Measurements from ENCODE around the gene TMEM63C. TPM values are rescaled to one million over a fixed set of nuclear protein-coding genes. Genes with fewer than 3 reads are reported as not detected.

TMEM63C gene
- total RNA-seq, 5 donors from 2014 or later (not counting 1 experiment from before 2014, with no cell fraction given): 0.76 to 2.6 (median 1.3) TPM

DNA sequence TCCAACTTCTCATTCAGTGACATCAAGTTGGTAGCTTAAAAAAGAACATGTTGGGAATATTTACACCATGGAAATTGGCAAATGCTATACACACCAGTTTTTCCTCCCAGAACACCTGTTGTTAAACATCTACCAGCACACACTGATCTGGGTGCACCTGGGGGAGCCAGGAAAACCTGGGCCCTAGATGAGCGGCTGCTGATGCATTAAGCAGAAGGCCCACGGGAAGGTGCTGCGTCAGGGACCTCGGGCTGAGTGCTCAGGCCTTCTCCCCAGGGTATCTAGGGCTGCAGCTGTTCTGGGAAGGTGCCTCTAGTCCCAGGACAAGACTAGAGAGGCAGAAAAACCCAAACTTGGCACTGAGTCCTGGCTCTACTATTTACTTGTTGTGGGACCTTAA lies 92.2 kb downstream of the TMEM63C start:
- peaks cover 1 to 6% (median 5%) of the 10 kb centered on the region in 3 donors for H3K4me1 Mint-ChIP-seq
- CTCF ChIA-PET: no interaction called here
- Histone ChIP-seq H3K4me3 (ENCODE audit: control insufficient read depth in 1 of 2, extremely low read depth in 1 of 2, low read length in 1 of 2) (no peak overlapping the region), H3K27ac (ENCODE audit: low read length) (no peak overlapping the region), H3K9me3 (no peaks in the 10 kb centered on the region), H3K36me3 (ENCODE audit: control insufficient read depth in 2 of 2, extremely low read depth in 1 of 2, insufficient read depth in 1 of 2, low read length in 1 of 2) (no peaks in the 10 kb centered on the region), H3K27me3 (replicated peaks in 1 of 2; ENCODE audit: control insufficient read depth in 2 of 2, extremely low read depth in 1 of 2, insufficient read depth in 2 of 2, low read length in 1 of 2) (peaks cover 0 to 35% of the 10 kb centered on the region in 2 experiments), H3K4me1 (ENCODE audit: control insufficient read depth in 1 of 2, extremely low read depth in 1 of 2, insufficient read depth in 2 of 2, low read length in 2 of 2) (no peaks in the 10 kb centered on the region)
- ATAC-seq (replicated peaks in 1 of 4) (no peak), DNase-seq (no peak)
- 86% methylated on average over 2 of the region's 4 CpGs for WGBS (ENCODE audit: insufficient coverage)
- H3K9me3 Mint-ChIP-seq: no peaks in the 10 kb centered on the region
- H3K27ac Mint-ChIP-seq: no peak overlapping the region
- peaks cover 26 to 32% of the 10 kb centered on the region in 2 donors for H3K27me3 Mint-ChIP-seq
- H3K36me3 Mint-ChIP-seq: no peaks in the 10 kb centered on the region
- POLR2A ChIA-PET: no interaction called here
- H3K4me3 Mint-ChIP-seq: no peak overlapping the region

DNA sequence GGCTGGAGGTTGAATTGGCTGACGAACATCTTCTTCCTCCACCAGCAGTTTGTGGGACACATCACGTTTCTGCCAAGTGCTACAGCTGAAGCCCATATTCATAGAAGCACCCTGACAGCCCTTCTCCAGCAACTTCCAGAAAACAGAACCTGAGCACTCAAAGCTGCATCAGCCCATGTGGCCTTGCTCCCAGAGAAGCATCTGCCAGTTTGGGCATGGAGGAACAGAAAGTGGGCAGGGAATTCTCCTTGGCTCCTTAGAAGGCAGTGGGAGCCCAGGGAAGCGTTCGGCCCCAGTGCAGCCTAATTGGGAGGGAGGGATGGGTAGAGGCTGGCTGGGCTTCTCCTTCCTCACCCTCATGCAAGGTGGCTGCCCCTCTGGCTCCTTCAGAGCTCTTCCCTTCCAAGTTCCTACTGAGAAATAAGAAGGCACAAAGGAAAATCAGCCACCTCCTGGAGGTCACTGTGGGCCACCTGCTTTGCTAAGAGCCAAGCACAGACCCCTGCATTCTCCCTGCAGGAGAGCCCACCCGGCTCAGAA lies 93.5 kb downstream of the TMEM63C start:
- ATAC-seq (replicated peaks in 1 of 4): no peak
- peaks cover 2 to 3% of the 10 kb centered on the region in 2 donors for H3K36me3 ChIP-seq (ENCODE audit: control insufficient read depth in 2 of 2, extremely low read depth in 1 of 2, insufficient read depth in 1 of 2, low read length in 1 of 2)
- no peak overlapping the region for H3K27ac ChIP-seq (ENCODE audit: low read length)
- Mint-ChIP-seq H3K9me3 (no peaks in the 10 kb centered on the region), H3K4me1 (peaks cover 0 to 3% (median 2%) of the 10 kb centered on the region in 3 donors), H3K36me3 (peaks cover 6% of the 10 kb centered on the region), H3K27me3 (peaks cover 20 to 22% of the 10 kb centered on the region in 2 donors), H3K4me3 (no peak overlapping the region), H3K27ac (no peak overlapping the region)
- H3K4me1 ChIP-seq (ENCODE audit: control insufficient read depth in 1 of 2, extremely low read depth in 1 of 2, insufficient read depth in 2 of 2, low read length in 2 of 2): no peaks in the 10 kb centered on the region
- 67% methylated on average over 1 of the region's 5 CpGs for WGBS (ENCODE audit: insufficient coverage)
- DNase-seq: no peak
- ChIA-PET CTCF (no interaction called here), POLR2A (no interaction called here)
- peaks cover 0 to 25% of the 10 kb centered on the region in 2 experiments for H3K27me3 ChIP-seq (replicated peaks in 1 of 2; ENCODE audit: control insufficient read depth in 2 of 2, extremely low read depth in 1 of 2, insufficient read depth in 2 of 2, low read length in 1 of 2)
- no peaks in the 10 kb centered on the region for H3K9me3 ChIP-seq
- H3K4me3 ChIP-seq (ENCODE audit: control insufficient read depth in 1 of 2, extremely low read depth in 1 of 2, low read length in 1 of 2): no peak overlapping the region

DNA sequence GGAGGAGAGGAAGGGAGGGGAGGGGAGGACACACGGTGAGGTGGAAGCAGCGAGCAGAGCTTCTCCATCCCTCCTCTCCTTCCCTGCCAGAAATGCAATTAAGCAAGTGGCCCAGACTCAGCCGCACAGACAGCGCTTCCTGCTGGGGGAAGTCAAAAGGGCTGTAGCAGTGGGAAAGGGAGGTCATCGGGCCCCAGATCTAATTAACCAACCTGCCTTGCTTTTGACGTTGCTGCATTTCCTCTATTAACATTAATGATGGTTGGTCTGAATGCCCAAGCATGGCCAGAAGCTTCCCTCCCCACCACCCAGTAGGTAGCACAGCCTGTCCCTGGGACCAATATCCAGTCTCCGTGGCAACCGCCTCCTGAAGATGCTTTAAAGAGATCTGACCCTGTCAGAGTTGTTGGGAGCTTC lies 94.0 kb downstream of the TMEM63C start:
- ATAC-seq (replicated peaks in 1 of 4) (no peak), DNase-seq (no peak)
- Mint-ChIP-seq H3K4me1 (peaks cover 0 to 3% (median 0%) of the 10 kb centered on the region in 3 donors), H3K27me3 (peaks cover 18 to 20% of the 10 kb centered on the region in 2 donors), H3K36me3 (peaks cover 6% of the 10 kb centered on the region), H3K9me3 (no peaks in the 10 kb centered on the region), H3K4me3 (no peak overlapping the region), H3K27ac (no peak overlapping the region)
- Histone ChIP-seq H3K4me1 (ENCODE audit: control insufficient read depth in 1 of 2, extremely low read depth in 1 of 2, insufficient read depth in 2 of 2, low read length in 2 of 2) (no peaks in the 10 kb centered on the region), H3K36me3 (ENCODE audit: control insufficient read depth in 2 of 2, extremely low read depth in 1 of 2, insufficient read depth in 1 of 2, low read length in 1 of 2) (peaks cover 2 to 3% of the 10 kb centered on the region in 2 donors), H3K9me3 (no peaks in the 10 kb centered on the region), H3K27me3 (replicated peaks in 1 of 2; ENCODE audit: control insufficient read depth in 2 of 2, extremely low read depth in 1 of 2, insufficient read depth in 2 of 2, low read length in 1 of 2) (peaks cover 0 to 20% of the 10 kb centered on the region in 2 experiments), H3K27ac (ENCODE audit: low read length) (no peak overlapping the region), H3K4me3 (ENCODE audit: control insufficient read depth in 1 of 2, extremely low read depth in 1 of 2, low read length in 1 of 2) (no peak overlapping the region)
- WGBS (ENCODE audit: insufficient coverage): 90% methylated on average over 2 of the region's 8 CpGs
- ChIA-PET POLR2A (interaction anchor here in 1 of 2 donors (0.5 kb wide), 1 partner anchor 773 kb away, joined by 3 read pairs; no protein-coding TSS in a partner anchor), CTCF (no interaction called here)

DNA sequence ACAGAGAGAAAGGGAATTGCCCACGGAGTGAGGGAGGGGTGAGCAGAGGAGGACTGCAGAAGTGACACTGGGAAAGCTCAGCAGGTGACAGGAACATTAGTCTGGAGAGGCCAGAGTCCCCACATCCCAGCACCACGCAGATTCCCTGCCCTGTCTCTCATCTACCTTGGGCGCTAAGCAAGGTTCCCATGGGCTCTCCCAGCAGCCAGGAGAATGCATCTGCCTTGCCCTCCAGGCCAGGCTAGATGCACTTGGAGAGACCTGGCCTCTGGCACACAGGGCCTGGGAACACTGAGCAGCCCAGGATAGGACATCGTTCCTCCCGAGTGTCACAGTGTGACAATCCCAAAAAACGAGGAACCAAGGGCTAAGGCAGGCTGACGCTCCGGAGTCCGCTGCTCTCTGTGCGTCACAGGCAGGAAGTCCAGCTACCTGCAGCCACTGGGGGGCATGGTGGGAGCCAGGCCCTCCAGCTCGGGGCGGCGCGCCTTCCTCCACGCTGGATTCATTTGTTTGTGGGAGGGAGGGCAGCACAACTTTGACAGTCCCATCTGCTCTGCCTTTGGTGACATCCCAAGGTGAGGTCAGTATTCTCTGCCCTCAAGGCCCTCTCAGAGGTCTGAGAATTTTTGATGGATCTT lies 94.8 kb downstream of the TMEM63C start:
- peaks cover 0 to 15% of the 10 kb centered on the region in 2 experiments for H3K27me3 ChIP-seq (replicated peaks in 1 of 2; ENCODE audit: control insufficient read depth in 2 of 2, extremely low read depth in 1 of 2, insufficient read depth in 2 of 2, low read length in 1 of 2)
- DNase-seq (no peak), ATAC-seq (replicated peaks in 1 of 4) (no peak)
- peaks cover 6% of the 10 kb centered on the region for H3K36me3 Mint-ChIP-seq
- peaks cover 2 to 3% of the 10 kb centered on the region in 2 donors for H3K36me3 ChIP-seq (ENCODE audit: control insufficient read depth in 2 of 2, extremely low read depth in 1 of 2, insufficient read depth in 1 of 2, low read length in 1 of 2)
- H3K4me3 Mint-ChIP-seq: no peak overlapping the region
- peaks cover 0 to 3% (median 0%) of the 10 kb centered on the region in 3 donors for H3K4me1 Mint-ChIP-seq
- H3K27me3 Mint-ChIP-seq: peaks cover 14 to 17% of the 10 kb centered on the region in 2 donors
- ChIA-PET CTCF (no interaction called here), POLR2A (interaction anchor here (0.5 kb wide), 2 partner anchors 85 to 774 kb away, joined by 3 to 4 read pairs; no protein-coding TSS in a partner anchor)
- H3K4me1 ChIP-seq (ENCODE audit: control insufficient read depth in 1 of 2, extremely low read depth in 1 of 2, insufficient read depth in 2 of 2, low read length in 2 of 2): no peaks in the 10 kb centered on the region
- H3K27ac ChIP-seq (ENCODE audit: low read length): no peak overlapping the region
- 93% methylated on average over 10 of the region's 15 CpGs for WGBS (ENCODE audit: insufficient coverage)
- no peak overlapping the region for H3K4me3 ChIP-seq (ENCODE audit: control insufficient read depth in 1 of 2, extremely low read depth in 1 of 2, low read length in 1 of 2)
- no peaks in the 10 kb centered on the region for H3K9me3 ChIP-seq
- no peaks in the 10 kb centered on the region for H3K9me3 Mint-ChIP-seq
- no peak overlapping the region for H3K27ac Mint-ChIP-seq

DNA sequence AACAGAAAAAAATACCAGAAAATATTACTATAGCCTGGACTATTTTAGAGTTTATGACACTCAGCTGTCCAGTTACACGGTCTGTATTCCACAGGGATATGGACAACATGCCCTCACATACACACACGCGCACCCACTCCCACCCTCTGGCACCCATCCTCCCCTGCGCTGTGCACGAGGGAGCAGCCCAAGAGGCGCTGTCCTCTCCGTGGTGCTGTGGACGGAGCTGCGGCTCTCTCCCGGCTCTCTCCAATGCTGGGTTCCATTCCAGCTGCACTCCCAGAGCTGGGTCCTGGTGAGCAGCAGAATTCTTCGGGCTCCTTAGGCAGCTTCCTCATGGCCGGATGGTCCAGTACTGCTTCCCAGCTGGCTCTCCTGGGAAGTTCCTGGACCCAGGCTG lies 95.4 kb downstream of the TMEM63C start:
- H3K27me3 Mint-ChIP-seq: peaks cover 10 to 12% of the 10 kb centered on the region in 2 donors
- Histone ChIP-seq H3K27me3 (replicated peaks in 1 of 2; ENCODE audit: control insufficient read depth in 2 of 2, extremely low read depth in 1 of 2, insufficient read depth in 2 of 2, low read length in 1 of 2) (peaks cover 0 to 10% of the 10 kb centered on the region in 2 experiments), H3K36me3 (ENCODE audit: control insufficient read depth in 2 of 2, extremely low read depth in 1 of 2, insufficient read depth in 1 of 2, low read length in 1 of 2) (peaks cover 2 to 3% of the 10 kb centered on the region in 2 donors), H3K27ac (ENCODE audit: low read length) (no peak overlapping the region), H3K4me3 (ENCODE audit: control insufficient read depth in 1 of 2, extremely low read depth in 1 of 2, low read length in 1 of 2) (no peak overlapping the region), H3K9me3 (no peaks in the 10 kb centered on the region), H3K4me1 (ENCODE audit: control insufficient read depth in 1 of 2, extremely low read depth in 1 of 2, insufficient read depth in 2 of 2, low read length in 2 of 2) (no peaks in the 10 kb centered on the region)
- no peak for DNase-seq
- WGBS (ENCODE audit: insufficient coverage): 89% methylated on average over 12 of the region's 12 CpGs
- no peak overlapping the region for H3K27ac Mint-ChIP-seq
- ChIA-PET POLR2A (no interaction called here), CTCF (no interaction called here)
- H3K9me3 Mint-ChIP-seq: no peaks in the 10 kb centered on the region
- H3K4me3 Mint-ChIP-seq: no peak overlapping the region
- ATAC-seq (replicated peaks in 1 of 4): no peak
- peaks cover 6% of the 10 kb centered on the region for H3K36me3 Mint-ChIP-seq
- peaks cover 0 to 2% (median 0%) of the 10 kb centered on the region in 3 donors for H3K4me1 Mint-ChIP-seq

DNA sequence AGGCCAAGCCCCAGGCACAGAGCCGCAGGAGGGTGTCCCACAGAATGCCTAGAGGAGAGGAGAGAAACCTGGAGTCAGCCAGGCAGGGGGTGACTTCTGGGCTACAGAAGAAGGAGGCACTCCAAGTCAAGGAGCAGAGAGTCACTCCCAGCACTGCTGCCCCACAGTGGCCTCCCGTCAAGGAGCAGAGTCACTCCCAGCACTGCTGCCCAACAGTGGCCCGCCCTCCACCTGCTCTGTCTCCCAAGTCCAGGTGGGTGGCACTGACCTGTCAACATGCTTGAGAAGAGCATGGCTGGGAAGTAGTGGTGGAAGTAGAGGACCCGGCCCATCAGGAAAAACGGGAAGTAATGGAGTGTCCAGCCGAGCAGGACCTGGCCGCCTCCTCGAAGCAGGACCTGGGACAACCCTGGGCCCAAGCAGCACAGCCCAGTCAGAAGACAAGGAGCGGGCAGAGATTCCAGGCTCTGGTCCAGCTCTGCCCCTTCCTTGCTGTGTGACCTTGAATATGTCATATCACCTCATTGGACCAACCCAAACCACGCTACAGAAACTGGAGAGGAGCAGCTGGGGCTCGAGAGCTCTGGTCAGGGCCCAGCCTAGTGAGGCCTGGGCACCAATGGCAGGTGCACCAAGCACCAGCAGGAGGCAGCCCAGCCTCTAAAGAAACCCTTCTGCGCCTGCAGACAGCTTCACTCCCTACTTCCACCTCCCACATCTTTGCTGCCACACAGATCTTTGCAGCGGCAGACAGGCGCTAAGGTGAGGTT lies 97.0 kb downstream of the TMEM63C start:
- H3K4me1 Mint-ChIP-seq: no peaks in the 10 kb centered on the region
- ChIA-PET CTCF (no interaction called here), POLR2A (interaction anchor here in 1 of 2 donors (0.6 kb wide), 1 partner anchor 107 kb away, joined by 15 read pairs; no protein-coding TSS in a partner anchor)
- DNase-seq (no peak), ATAC-seq (replicated peaks in 1 of 4) (no peak)
- Histone ChIP-seq H3K4me3 (ENCODE audit: control insufficient read depth in 1 of 2, extremely low read depth in 1 of 2, low read length in 1 of 2) (no peak overlapping the region), H3K4me1 (ENCODE audit: control insufficient read depth in 1 of 2, extremely low read depth in 1 of 2, insufficient read depth in 2 of 2, low read length in 2 of 2) (no peaks in the 10 kb centered on the region), H3K27me3 (replicated peaks in 1 of 2; ENCODE audit: control insufficient read depth in 2 of 2, extremely low read depth in 1 of 2, insufficient read depth in 2 of 2, low read length in 1 of 2) (no peaks in the 10 kb centered on the region), H3K9me3 (no peaks in the 10 kb centered on the region), H3K27ac (ENCODE audit: low read length) (no peak overlapping the region), H3K36me3 (ENCODE audit: control insufficient read depth in 2 of 2, extremely low read depth in 1 of 2, insufficient read depth in 1 of 2, low read length in 1 of 2) (peaks cover 2 to 3% of the 10 kb centered on the region in 2 donors)
- no peak overlapping the region for H3K27ac Mint-ChIP-seq
- WGBS (ENCODE audit: insufficient coverage): 94% methylated on average over 11 of the region's 14 CpGs
- H3K36me3 Mint-ChIP-seq: peaks cover 12% of the 10 kb centered on the region
- H3K9me3 Mint-ChIP-seq: no peaks in the 10 kb centered on the region
- H3K4me3 Mint-ChIP-seq: no peak overlapping the region
- no peaks in the 10 kb centered on the region for H3K27me3 Mint-ChIP-seq

Measured in T-cell (primary cell).